ENCODE data around the gene ADAMTS3.

Gene ADAMTS3

DNA sequence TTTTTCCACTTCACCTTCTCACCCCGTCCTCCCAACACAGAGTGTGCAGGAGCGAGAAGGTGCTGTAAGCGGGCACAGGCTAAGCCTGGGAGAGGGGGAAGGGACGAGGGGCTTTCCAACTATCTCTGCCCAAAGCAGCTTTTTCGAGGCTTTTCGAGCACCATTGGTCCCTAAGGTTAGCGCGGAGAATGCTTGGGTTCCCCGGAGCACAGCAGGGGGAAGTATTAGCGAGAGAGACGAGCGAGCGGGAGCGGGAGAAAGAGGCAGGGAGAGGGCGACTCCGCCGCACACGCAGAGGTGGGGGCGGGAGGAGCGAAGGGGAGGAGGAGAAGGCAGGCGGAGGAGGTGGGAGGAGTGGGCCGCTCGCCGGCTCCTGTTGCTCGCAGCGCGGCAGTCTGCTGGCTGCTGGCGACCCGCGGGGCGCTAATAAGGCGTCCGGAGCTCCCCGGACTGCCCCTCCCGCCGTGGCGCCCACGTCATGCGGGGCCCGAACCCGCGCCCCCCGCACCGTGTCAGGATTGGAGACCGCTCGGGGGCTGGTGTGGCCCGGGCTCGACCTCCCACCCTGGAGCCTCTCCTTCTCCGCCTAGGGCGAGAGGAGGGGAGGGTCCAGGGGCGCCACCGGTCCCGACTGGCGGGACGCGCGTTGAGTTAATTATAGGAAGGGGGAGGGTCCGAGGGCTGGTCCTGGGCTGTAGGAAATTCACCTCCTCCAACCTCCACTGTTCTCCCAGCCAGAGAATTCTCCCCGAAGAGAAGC, at the start of gene ADAMTS3:
TSS of gene ADAMTS3 (minus strand) at position 263 of the 760 bp plus-strand sequence. CDS start 459 bp downstream, outside the sequence.
- DNase-seq = peak; percentile 86

GRCh38 chr4:72613959-72614358, 44.9 kb upstream of the ADAMTS3 start:
- DNase-seq = no peak

DNA sequence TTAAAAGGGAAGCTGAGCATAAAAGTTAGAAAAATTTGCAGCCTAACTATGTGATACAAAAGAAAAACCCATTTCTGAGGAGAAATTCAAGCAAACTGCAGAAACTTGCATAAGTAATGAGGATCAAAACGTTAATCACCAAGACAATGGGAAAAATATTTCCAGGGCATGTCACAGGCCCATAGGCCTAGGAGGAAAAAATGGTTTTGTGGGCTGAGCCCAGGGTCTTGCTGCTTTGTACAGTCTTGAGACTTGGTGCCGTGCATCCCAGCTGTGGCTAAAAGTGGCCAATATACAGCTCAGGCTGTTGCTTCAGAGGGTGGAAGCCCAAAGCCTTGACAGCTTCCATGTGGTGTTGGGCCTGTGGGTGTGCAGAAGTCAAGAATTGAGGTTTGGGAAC, 37.7 kb upstream of the ADAMTS3 start:
- no peak for DNase-seq

DNA sequence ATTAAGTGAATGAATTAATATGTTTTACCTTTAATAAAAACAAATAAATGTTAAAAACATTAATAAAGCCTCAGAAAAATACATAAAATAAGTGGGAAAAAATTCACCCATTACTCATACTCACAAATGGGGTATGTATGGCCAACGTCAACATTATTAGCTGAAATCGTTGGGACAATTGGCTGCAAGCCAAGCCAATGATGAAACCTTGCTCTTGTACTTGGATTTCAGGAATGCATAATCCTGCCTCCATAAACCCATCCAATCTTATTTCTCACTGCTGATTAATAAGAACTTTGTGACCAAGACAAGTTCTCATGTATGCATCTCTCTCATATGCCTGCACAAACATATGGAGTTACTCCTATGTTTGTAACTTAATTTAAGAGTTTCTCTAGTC, 35.3 kb upstream of the ADAMTS3 start:
- DNase-seq = peak; percentile 1

DNA sequence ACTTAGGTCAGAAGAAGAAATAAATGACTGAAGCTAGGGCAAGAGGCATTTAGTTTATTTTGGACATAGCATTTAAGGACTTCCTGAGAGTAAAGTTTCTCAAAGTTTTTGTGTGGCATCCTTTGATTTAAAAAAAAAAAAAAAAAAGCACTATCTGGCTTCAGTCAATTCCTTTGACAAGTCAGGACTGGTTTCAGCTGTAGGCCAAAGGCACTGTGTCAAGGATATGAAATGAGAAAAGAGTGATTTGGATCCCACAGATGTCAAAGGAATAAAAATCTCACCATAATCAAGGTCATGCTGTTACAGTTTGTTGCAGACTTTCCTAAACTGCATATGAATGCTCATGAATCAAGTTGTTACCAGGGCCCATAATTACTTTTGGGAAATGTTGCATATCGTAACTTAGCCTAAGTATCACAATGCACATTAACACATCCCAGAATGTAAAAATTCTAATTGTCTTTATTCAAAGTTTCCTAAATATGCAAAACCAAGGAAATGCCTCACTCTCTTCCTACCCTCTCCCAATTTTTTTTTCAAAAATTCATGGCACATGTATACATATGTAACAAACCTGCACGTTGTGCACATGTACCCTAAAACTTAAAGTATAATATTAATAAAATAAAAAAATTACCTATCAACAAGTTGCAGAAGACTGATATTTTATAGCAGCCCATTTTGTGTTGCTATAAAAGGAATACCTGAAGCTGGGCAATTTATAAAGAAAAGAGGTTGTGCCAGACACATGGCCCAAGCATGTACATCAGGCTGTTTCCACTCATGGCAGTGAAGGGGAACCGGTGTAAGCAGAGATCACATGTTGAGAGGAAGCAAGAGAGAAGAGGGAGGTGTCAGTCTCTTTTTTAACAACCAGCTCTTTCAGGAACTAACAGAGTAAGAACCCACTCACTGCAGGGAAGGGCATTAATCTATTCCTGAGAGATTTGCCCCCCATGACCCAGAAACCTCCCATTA, 33.7 kb upstream of the ADAMTS3 start:
- DNase-seq = no peak

DNA sequence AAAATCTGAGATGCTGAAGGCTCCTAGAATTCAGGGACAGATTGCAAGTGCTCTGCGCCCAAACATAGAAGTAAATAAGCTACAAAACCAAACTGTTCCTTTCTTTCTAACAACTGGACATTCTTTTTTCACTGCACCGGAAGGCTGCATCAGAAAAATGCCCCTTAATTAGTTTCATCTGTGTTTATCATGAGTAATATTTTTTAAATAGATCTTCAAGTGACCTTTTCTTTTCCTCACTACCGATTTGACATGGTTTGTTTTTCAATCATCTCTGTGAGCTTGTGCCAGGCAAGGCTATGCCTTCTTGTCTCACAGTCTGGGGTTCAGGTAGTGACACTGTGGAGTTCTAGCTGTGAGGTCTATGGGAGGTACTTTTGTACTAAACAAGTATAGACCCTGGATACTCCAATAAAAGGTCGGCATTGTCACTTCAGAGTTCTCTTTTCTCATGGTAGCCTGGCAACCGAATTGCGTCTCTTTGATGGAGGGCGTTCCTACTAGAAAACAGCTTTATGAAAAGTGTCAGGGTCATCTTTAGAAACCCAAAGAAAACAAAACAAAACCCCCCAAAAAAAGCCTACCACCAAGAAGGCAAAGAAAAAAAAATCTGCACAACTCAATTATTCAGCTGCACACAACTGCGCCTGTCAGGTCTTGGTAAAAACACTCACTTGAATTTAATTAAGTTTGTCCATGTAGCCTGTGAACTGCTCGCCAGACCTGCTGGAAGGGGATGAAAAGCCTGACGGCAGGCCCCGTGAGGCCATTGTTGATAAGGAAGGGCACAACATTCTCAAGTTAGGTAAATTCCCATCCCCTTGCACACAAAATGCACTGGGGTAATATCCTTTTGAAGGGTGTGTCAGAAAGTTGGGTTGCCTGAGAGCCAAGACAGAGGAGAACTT, 22.8 kb upstream of the ADAMTS3 start:
- no peak for DNase-seq

DNA sequence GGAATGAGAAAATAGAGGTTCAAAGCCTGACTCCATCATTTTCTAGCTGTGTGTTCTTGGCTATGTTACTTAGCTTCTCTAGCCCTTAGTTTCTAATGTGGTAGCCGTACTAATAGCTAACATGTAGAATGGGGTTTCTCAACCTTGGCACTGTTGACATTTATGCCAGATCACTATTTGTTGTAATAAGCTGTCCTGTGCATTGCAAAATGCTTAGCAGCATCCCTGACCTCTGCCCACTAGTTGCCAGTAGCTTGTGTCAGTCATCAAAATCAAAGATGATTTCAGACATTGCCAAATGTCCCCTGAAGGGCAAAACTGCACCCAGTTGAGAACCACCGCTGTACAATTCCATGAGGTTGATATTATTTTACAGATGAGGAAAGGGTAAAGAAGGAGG, 18.3 kb upstream of the ADAMTS3 start:
- no peak for DNase-seq

- no peak for DNase-seq
These were observed 13.8 kb upstream of the ADAMTS3 start for GRCh38 chr4:72582853-72583252.

DNA sequence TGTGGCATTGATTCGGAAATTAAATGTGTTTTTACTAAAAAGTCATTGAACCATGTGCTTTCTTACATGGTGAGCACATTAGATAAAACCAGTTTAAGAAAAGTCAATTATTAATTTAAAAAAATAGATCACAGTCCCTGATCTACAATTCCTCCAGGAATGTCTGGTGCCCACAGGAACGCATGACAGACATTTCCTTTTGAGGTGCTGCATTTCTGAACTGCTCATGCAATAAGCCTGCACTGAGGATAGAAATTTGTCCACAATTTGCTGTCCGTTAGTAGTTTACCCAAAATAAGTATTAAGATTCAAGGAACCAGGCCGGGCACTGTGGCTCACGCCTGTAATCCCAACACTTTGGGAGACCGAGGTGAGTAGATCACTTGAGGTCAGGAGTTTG, 8.2 kb upstream of the ADAMTS3 start:
- no peak for DNase-seq

GRCh38 chr4:72571337-72571736, 2.3 kb upstream of the ADAMTS3 start:
- DNase-seq = no peak

- DNase-seq = peak; percentile 29
These were observed 756 bp upstream of the ADAMTS3 start for GRCh38 chr4:72569719-72570235.

DNA sequence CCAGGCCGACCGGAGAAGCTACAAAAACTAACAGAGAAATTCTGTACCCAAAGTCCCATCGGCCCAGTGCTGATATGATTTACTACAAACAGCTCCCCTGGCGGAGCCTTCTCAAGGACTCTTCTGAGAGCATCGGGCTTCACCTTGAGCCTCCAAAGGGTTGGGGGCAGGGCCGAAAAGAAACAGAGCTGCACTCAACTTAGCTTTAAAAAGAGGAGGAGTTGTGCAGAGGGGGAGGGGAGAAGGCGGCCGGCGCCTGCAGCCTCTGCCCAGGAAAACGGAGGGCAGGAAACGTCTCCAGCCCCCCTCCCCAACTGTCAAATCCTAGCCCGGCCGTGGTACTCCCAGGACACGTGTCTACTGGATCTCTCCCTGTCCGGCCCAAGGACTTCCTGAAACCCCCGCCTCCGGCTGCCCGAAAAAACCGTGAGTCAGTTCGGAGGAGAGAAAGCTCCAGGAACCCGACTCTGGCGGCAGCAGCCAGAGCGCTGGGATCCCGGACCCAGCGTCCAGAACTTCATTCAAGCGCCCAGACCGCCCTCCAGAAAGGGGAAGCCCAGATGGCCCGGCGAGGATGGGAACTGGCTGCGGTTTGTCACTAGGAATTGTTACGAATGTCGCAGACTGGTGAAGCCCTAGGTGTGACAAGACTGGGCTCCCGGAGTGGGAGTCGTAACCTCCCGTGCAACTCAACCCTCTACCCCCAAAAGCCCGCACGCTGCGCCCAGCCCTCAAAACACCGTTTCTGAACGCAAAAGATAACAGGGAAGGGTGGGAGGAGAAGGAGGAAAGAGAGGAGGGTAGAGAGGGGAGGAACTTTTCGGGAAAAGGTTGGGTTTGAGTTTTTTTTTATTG, 973 bp downstream of the ADAMTS3 start:
- peak; percentile 85 for DNase-seq

- DNase-seq = no peak
These were observed 2.0 kb downstream of the ADAMTS3 start for GRCh38 chr4:72567036-72567435.

DNA sequence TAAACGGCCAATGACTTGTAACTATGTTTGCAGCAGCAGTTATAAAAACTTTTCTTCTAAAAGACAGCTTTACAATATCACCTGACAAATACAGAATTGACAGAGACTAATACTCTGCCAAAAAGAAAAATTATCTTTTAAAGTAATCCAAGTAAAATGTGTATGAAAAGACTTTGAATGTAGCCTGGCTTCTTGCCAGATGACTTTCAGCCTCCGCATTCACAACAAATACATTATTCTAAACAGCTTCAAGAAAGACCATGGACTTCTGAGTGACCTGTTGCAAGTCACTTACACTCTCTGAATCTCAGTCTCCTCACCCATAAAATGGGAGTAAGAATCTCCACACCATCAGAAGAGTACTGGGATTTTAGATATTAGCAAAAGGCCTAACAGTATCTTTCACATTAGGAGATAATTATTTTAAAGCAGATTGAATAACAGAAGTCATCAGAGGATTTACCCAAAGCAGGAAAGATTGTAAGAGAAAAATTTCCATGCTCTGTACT, 2.5 kb downstream of the ADAMTS3 start:
- no peak for DNase-seq

DNA sequence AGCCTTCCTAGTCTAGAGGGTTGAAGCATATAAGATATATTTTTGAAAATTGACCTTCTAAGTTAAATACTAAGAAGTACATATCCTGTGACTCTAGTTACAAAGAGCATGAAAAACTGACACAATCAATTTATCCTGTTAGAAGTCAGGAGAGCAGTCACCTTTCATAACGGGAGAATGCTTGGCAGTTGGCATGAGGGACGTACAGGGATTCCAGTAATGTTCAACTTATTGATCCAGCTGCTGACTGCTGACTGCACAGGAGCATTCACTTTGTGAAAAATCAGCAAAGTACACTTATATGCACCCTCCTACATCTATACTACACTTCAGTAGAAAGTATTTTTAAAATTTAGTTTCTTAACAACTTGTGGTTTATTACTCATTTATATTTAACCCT, 4.2 kb downstream of the ADAMTS3 start:
- DNase-seq = no peak

DNA sequence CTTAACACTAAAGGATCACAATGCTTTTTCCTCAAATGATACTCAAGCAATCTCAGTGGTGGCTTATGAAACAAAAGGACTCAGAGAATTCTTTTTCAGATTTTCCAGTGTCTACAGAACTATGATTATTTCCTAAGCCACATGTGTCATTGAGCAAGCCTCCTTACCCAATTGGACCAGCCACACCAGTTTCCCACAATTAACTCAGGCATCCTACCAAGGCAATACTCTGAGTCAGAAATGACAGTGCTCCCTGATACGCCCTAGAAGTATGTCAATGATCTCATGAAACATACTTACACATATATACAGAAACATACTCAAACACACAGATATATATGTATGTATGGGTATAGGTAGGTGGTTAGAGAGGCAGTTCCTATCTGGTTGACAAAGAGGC, 4.8 kb downstream of the ADAMTS3 start:
- no peak for DNase-seq

DNA sequence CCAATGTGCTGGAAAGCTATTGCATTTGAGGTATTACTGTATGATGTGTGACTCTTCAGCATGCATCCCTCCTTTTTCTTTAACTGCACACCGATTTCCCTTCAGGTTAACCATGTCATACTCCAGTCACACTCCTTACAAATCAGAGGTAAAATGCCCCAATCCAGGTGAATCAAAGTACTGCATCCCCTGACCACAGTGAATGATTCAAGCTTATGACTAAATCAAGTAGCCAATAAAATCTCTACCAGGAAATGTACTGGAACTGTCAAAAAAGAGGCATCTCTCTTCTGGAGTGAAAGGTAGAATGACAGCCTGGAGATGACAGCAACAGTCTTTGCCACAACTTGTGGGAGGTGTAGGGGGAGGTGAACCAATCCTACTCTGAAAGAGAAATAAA, 10.4 kb downstream of the ADAMTS3 start:
- no peak for DNase-seq

DNA sequence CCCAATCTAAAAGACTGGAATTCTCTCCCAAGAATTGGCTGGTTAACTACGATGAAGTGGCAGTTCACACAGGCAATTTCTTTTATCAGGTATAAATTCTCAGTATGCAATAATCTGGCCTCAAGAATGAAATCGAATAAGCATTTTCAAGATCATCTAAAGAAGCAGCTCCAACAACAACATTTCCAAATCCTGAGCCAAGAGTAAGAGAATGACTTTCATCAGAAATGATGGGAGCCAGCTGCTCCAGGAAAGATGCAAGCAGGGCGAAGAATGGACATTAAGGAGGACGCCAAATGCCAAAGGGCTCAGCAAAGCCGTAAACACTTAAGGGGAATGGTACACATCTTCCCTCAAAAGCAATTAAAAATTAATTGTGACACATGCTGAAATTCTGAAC, 12.0 kb downstream of the ADAMTS3 start:
- no peak for DNase-seq

DNA sequence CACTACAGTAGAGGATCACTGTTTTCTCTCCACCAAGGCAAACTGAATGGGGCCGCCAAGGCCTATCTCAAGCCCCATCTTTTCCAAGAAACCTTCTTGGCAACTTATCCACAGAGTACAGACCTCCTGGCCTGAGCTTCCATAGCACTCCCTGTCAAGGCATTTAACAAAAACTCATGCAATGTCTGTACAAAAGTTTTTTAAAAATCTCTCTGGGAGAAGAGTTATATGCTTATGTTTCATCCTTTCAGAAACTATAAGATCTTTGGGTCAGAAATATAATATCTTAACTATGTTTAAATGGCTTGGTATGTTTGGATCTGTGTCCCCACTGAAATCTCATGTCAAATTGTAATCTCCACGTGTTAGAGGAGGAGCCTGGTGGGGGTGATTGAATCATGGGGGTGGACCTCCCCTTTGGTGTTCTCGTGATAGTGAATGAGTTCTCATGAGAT, 13.6 kb downstream of the ADAMTS3 start:
- no peak for DNase-seq

- DNase-seq = no peak
These were observed 15.3 kb downstream of the ADAMTS3 start for GRCh38 chr4:72553540-72554337.
